Body of pancreas (tissue), 4 donors: ENCODE results near the gene HOXD13.

ENCODE experiments used
- CTCF ChIP-seq, 7 experiments: fragments of 450-650 bp in 4 of 7; fragments of 200-600 bp in 3 of 7; sonication (generic) in 3 of 7; IDR thresholded peaks; one replicate each; pipeline ENCODE4 v1.5.1; 2016 to 2019; ENCODE audit warnings: antibody characterized with exemption in 7 of 7
- POLR2A ChIP-seq, 3 donors: fragments of 450-650 bp; IDR thresholded peaks; one replicate each; pipeline ENCODE4 v1.6.1; 2016; ENCODE audit warnings: antibody characterized with exemption in 3 of 3, mild to moderate bottlenecking in 2 of 3

GRCh38 chr2:176091329-176092258 is 927 bp upstream of the HOXD13 start:
- TF ChIP-seq POLR2A (IDR thresholded peaks at IDR 0.05) (no peak), CTCF (IDR thresholded peaks at IDR 0.05) (no peak)
